GM23248 (cell line): ENCODE measurements around the gene CBFA2T3. TPM values are rescaled to one million over a fixed set of nuclear protein-coding genes. Genes with fewer than 3 reads are reported as not detected.

ENCODE experiments used
- DNase-seq: peaks from one replicate; pipeline ENCODE4 v3.0.0-alpha.2; 2015
- H2AFZ ChIP-seq: fragments of 200-600 bp; sonication (generic); 2 replicates; pipeline ENCODE4 v1.6.1; 2016; ENCODE audit warnings: antibody characterized with exemption
- H3F3A ChIP-seq: fragments of 200-600 bp; sonication (generic); 2 replicates; pipeline ENCODE4 v1.6.1; 2016; ENCODE audit warnings: mild to moderate bottlenecking, antibody characterized with exemption, mixed run types; ENCODE audit not compliant: insufficient read depth
- H3K27ac ChIP-seq: fragments of 200-600 bp; sonication (generic); 2 replicates; pipeline ENCODE4 v1.5.1; 2016; ENCODE audit warnings: mild to moderate bottlenecking
- H3K27me3 ChIP-seq: fragments of 200-600 bp; sonication (generic); replicated peaks from 2 replicates; pipeline ENCODE4 v1.6.1; 2016; ENCODE audit warnings: mild to moderate bottlenecking; ENCODE audit not compliant: insufficient read depth
- H3K36me3 ChIP-seq: fragments of 200-600 bp; sonication (generic); 2 replicates; pipeline ENCODE4 v1.6.1; 2016; ENCODE audit warnings: low read depth, mild to moderate bottlenecking
- H3K4me1 ChIP-seq: fragments of 200-600 bp; sonication (generic); 2 replicates; pipeline ENCODE4 v1.6.1; 2016; ENCODE audit warnings: mild to moderate bottlenecking; ENCODE audit not compliant: insufficient read depth
- H3K4me2 ChIP-seq: fragments of 200-600 bp; sonication (generic); one replicate; pipeline ENCODE4 v1.6.1; 2016; ENCODE audit warnings: mild to moderate bottlenecking; ENCODE audit not compliant: unreplicated experiment
- H3K4me3 ChIP-seq: fragments of 200-600 bp; sonication (generic); 2 replicates; pipeline ENCODE4 v1.5.1; 2016; ENCODE audit warnings: mild to moderate bottlenecking
- H3K79me2 ChIP-seq: fragments of 200-600 bp; sonication (generic); 2 replicates; pipeline ENCODE4 v1.6.1; 2016; ENCODE audit warnings: mild to moderate bottlenecking; ENCODE audit not compliant: insufficient read depth
- H3K9ac ChIP-seq: fragments of 200-600 bp; sonication (generic); 2 replicates; pipeline ENCODE4 v1.6.1; 2016; ENCODE audit warnings: mild to moderate bottlenecking
- H3K9me2 ChIP-seq: fragments of 200-600 bp; sonication (generic); 2 replicates; pipeline ENCODE4 v1.6.1; 2016; ENCODE audit warnings: mixed run types, mild to moderate bottlenecking, moderate library complexity; ENCODE audit not compliant: insufficient read depth
- H3K9me3 ChIP-seq: fragments of 200-600 bp; sonication (generic); one replicate; pipeline ENCODE4 v1.6.1; 2017; ENCODE audit warnings: low read depth
- H4K20me1 ChIP-seq: fragments of 200-600 bp; sonication (generic); 2 replicates; pipeline ENCODE4 v1.6.0; 2016; ENCODE audit not compliant: insufficient read depth
- EZH2 ChIP-seq: fragments of 200-600 bp; sonication (generic); IDR thresholded peaks from 2 replicates; pipeline ENCODE4 v1.6.1; 2018; ENCODE audit warnings: antibody characterized with exemption, mild to moderate bottlenecking; ENCODE audit not compliant: insufficient read depth, poor library complexity, severe bottlenecking
- EZH2phosphoT487 ChIP-seq: fragments of 200-600 bp; sonication (generic); IDR thresholded peaks from 2 replicates; pipeline ENCODE4 v1.6.1; 2018; ENCODE audit warnings: antibody characterized with exemption, moderate library complexity, mild to moderate bottlenecking, low read depth; ENCODE audit not compliant: insufficient read depth
- WGBS, 2 experiments: methylation state at CpG; one replicate each; pipeline ENCODE4 v1.1.6; 2015 to 2017; ENCODE audit warnings: low lambda C conversion rate in 2 of 2, low coverage in 1 of 2; ENCODE audit errors: missing lambda C conversion rate in 2 of 2; 5-methylcytosine and 5-hydroxymethylcytosine counted together
- in situ Hi-C: fragments of 300-500 bp; cut with MboI; formaldehyde crosslinking; loops from 2 replicates; pipeline ENCODE4 v1.15.0; 2020
- polyA plus RNA-seq: library from polyadenylated mRNA; unstranded; fragments of >200 nt; fragmentation: Nextera tagmentation; extraction: Ambion mirVana; gene quantifications from 2 replicates; pipeline ENCODE4 v1.2.1, GENCODE V29; 2016
- total RNA-seq: library from RNA; depleted of rRNA; stranded (reverse); fragments of >200 nt; shearing (Covaris generic); gene quantifications from 2 replicates; pipeline ENCODE4 v1.2.3, GENCODE V29; 2014

CBFA2T3 gene
- total and polyA plus RNA-seq, 2 experiments from 2014 or later, result not detected

GRCh38 chr16:88842308-88842756 is 134.7 kb downstream of the CBFA2T3 start:
- WGBS, 2 experiments, result 96 to 99% methylated on average over 13 to 15 of the region's 15 CpGs
- no peak overlapping the region for H3K9ac ChIP-seq
- no peaks in the 10 kb centered on the region for H3K36me3 ChIP-seq
- H3K9me3 ChIP-seq, result no peaks in the 10 kb centered on the region
- no peak for DNase-seq
- no peak overlapping the region for H2AFZ ChIP-seq
- H4K20me1 ChIP-seq, result no peaks in the 10 kb centered on the region
- H3F3A ChIP-seq, result no peaks in the 10 kb centered on the region
- no peaks in the 10 kb centered on the region for H3K27me3 ChIP-seq
- no peaks in the 10 kb centered on the region for H3K9me2 ChIP-seq
- H3K4me3 ChIP-seq, result no peak overlapping the region
- no peak overlapping the region for H3K27ac ChIP-seq
- H3K4me2 ChIP-seq, result no peak overlapping the region
- no peaks in the 10 kb centered on the region for H3K4me1 ChIP-seq
- H3K79me2 ChIP-seq, result no peaks in the 10 kb centered on the region
- in situ Hi-C loops, result no loop called here
- TF ChIP-seq EZH2, result no peak
- TF ChIP-seq EZH2phosphoT487, result no peak

DNA sequence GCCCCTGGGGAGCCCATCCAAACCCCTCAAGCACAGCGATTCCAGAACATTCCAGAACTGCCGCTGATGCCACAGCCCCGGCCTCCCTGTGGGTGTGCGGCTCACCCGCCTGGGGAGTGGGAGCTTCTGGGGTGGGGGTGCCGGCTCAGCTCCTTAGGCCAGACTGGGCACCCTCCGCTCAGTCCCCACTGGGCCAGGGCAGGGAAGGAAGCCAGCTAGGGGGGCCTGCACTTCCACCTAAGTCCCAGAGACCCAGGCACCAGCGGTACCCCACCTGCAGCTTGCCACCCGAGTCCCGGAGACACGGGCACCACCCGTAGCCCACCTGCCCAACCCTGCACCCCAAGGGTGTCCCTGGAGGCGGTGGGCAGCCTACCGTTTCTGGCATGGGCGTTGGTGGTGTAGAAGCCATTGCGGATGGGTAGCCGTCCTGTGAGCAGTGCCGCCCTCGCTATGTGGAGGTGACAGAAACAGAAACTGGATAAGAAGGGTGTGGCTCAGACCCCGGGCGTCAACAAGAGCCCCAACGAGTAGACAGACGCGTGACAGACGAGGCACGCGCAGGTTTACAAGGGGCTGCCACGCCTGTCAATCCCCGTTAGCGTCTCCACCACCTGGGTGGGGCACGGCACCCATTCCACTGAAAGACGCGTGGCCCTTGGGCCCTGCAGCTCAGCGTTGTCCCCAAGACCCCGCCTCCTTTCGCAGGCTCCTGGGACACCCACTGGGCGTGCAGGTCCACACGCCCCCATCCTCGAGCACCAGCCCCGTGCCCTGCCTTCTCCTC is 135.3 kb downstream of the CBFA2T3 start:
- no peak overlapping the region for H2AFZ ChIP-seq

GRCh38 chr16:88840600-88841215 is 136.3 kb downstream of the CBFA2T3 start:
- no peaks in the 10 kb centered on the region for H3K36me3 ChIP-seq
- H3K9me2 ChIP-seq, result no peaks in the 10 kb centered on the region
- no peak for TF ChIP-seq EZH2
- no peaks in the 10 kb centered on the region for H3K79me2 ChIP-seq
- H3K27ac ChIP-seq, result no peak overlapping the region
- H3K9me3 ChIP-seq, result no peaks in the 10 kb centered on the region
- WGBS, 2 experiments, result 95 to 96% methylated on average over 26 to 30 of the region's 30 CpGs
- H3K4me1 ChIP-seq, result no peaks in the 10 kb centered on the region
- no peak overlapping the region for H2AFZ ChIP-seq
- H3K27me3 ChIP-seq, result no peaks in the 10 kb centered on the region
- H3K4me3 ChIP-seq, result no peak overlapping the region
- H4K20me1 ChIP-seq, result no peaks in the 10 kb centered on the region
- no peaks in the 10 kb centered on the region for H3F3A ChIP-seq
- DNase-seq, result no peak
- H3K9ac ChIP-seq, result no peak overlapping the region
- no peak overlapping the region for H3K4me2 ChIP-seq
- in situ Hi-C loops, result no loop called here

More for the DNA sequence above, 135.3 kb downstream of the CBFA2T3 start:
- no peak for TF ChIP-seq EZH2phosphoT487
- no peak for TF ChIP-seq EZH2
- Histone ChIP-seq H3K27me3 (no peaks in the 10 kb centered on the region), H3K27ac (no peak overlapping the region), H4K20me1 (no peaks in the 10 kb centered on the region), H3K4me3 (no peak overlapping the region), H3K9ac (no peak overlapping the region), H3K9me2 (no peaks in the 10 kb centered on the region), H3F3A (no peaks in the 10 kb centered on the region), H3K4me2 (no peak overlapping the region), H3K36me3 (no peaks in the 10 kb centered on the region), H3K79me2 (no peaks in the 10 kb centered on the region), H3K9me3 (no peaks in the 10 kb centered on the region), H3K4me1 (no peaks in the 10 kb centered on the region)
- no peak for DNase-seq
- 96 to 98% methylated on average over 33 to 40 of the region's 40 CpGs for WGBS, 2 experiments
- in situ Hi-C loops, result no loop called here

DNA sequence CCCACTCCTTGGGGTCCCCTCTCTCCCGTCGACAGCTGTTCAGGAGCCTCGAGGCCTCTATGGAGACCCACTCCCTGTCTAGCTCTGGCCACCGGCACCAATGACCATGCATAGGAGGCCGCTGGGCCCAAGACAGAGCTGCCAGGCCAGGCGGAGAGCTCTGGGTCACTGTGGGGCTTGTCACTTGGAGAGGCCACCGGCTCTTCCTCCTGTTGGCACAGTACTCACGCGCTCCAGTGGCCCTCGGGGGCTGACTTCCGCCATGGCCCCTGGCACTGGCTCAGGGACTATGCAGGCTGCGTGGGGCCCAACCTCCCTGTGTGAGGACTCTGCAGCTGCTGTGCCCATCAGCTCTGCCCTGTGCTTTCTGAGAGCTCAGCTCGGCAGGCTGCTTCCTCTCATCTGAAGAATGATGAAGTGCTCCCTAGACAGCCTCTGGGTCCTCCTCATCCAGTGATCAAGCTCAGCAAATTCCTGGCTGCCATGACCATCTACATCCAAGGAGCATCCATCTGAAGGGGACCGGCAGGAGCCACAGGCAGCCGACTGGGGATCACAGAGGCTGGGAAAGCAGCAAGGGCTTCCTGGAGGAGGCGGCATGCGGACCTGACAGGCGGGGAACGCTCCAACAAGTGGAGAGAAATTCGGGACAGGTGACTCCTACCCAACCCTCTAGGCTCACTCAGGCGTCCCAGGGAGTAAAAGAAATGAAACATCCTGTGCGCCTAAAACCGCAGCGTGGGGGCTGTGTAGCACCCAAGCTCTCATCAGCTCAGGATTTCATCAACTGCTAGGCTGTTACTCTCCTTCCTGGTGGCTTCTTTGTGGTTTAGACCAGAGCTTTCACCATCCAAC is 137.0 kb downstream of the CBFA2T3 start:
- Histone ChIP-seq H3K9me2 (no peaks in the 10 kb centered on the region), H3K4me1 (no peaks in the 10 kb centered on the region), H3K79me2 (no peaks in the 10 kb centered on the region), H3K36me3 (no peaks in the 10 kb centered on the region), H3K9me3 (no peaks in the 10 kb centered on the region), H2AFZ (no peak overlapping the region), H3K9ac (no peak overlapping the region), H3K4me3 (no peak overlapping the region), H4K20me1 (no peaks in the 10 kb centered on the region), H3K4me2 (no peak overlapping the region), H3K27ac (no peak overlapping the region), H3F3A (no peaks in the 10 kb centered on the region), H3K27me3 (no peaks in the 10 kb centered on the region)
- DNase-seq, result no peak
- no peak for TF ChIP-seq EZH2
- no peak for TF ChIP-seq EZH2phosphoT487
- WGBS, 2 experiments, result 92 to 94% methylated on average over 24 of the region's 24 CpGs
- in situ Hi-C loops, result no loop called here
